Measurements from ENCODE around the gene ATP8B4. TPM values are rescaled to one million over a fixed set of nuclear protein-coding genes. Genes with fewer than 3 reads are reported as not detected.

ATP8B4 gene
- total RNA-seq, 2 experiments from 2014 or later, result 2.0 to 2.9 TPM

GRCh38 chr15:49865925-49866757 lies 252.9 kb downstream of the ATP8B4 start:
- no peaks in the 10 kb centered on the region for H3K4me1 Mint-ChIP-seq (ENCODE audit: low read depth)
- intact Hi-C loops (cut with micrococcal nuclease), result no loop called here
- no peaks in the 10 kb centered on the region for H3K9me3 Mint-ChIP-seq
- CTCF ChIA-PET, result interaction anchor here (1.1 kb wide), 1 partner anchor 9 kb away, joined by 3 read pairs; no protein-coding TSS in a partner anchor
- H3K27ac Mint-ChIP-seq, result no peak overlapping the region
- H3K4me3 Mint-ChIP-seq, result no peak overlapping the region
- DNase-seq, result no peak
- no peaks in the 10 kb centered on the region for H3K36me3 Mint-ChIP-seq (ENCODE audit: low read depth)
- peaks cover 9% of the 10 kb centered on the region for H3K27me3 Mint-ChIP-seq (ENCODE audit: low read depth)

GRCh38 chr15:49864251-49864650 lies 254.8 kb downstream of the ATP8B4 start:
- intact Hi-C loops (cut with micrococcal nuclease), result no loop called here
- no peak for DNase-seq
- Mint-ChIP-seq H3K4me1 (ENCODE audit: low read depth) (no peaks in the 10 kb centered on the region), H3K27ac (no peak overlapping the region), H3K4me3 (no peak overlapping the region), H3K9me3 (no peaks in the 10 kb centered on the region), H3K27me3 (ENCODE audit: low read depth) (peaks cover 9% of the 10 kb centered on the region), H3K36me3 (ENCODE audit: low read depth) (no peaks in the 10 kb centered on the region)
- CTCF ChIA-PET, result no interaction called here

GRCh38 chr15:49863431-49864224 lies 255.4 kb downstream of the ATP8B4 start:
- Mint-ChIP-seq H3K9me3 (no peaks in the 10 kb centered on the region), H3K36me3 (ENCODE audit: low read depth) (no peaks in the 10 kb centered on the region), H3K27ac (no peak overlapping the region), H3K27me3 (ENCODE audit: low read depth) (peaks cover 9% of the 10 kb centered on the region), H3K4me1 (ENCODE audit: low read depth) (no peaks in the 10 kb centered on the region), H3K4me3 (no peak overlapping the region)
- CTCF ChIA-PET, result no interaction called here
- intact Hi-C loops (cut with micrococcal nuclease), result no loop called here
- DNase-seq, result no peak

GRCh38 chr15:49860101-49860500 lies 258.9 kb downstream of the ATP8B4 start:
- Mint-ChIP-seq H3K27me3 (ENCODE audit: low read depth) (no peaks in the 10 kb centered on the region), H3K4me1 (ENCODE audit: low read depth) (no peaks in the 10 kb centered on the region), H3K27ac (no peak overlapping the region), H3K9me3 (no peaks in the 10 kb centered on the region), H3K4me3 (no peak overlapping the region), H3K36me3 (ENCODE audit: low read depth) (no peaks in the 10 kb centered on the region)
- no peak for DNase-seq
- CTCF ChIA-PET, result no interaction called here
- intact Hi-C loops (cut with micrococcal nuclease), result no loop called here

- Mint-ChIP-seq H3K4me3 (no peak overlapping the region), H3K4me1 (ENCODE audit: low read depth) (no peaks in the 10 kb centered on the region), H3K36me3 (ENCODE audit: low read depth) (no peaks in the 10 kb centered on the region), H3K27me3 (ENCODE audit: low read depth) (no peaks in the 10 kb centered on the region), H3K27ac (no peak overlapping the region), H3K9me3 (no peaks in the 10 kb centered on the region)
- CTCF ChIA-PET, result interaction anchor here (0.8 kb wide), 1 partner anchor 8 kb away, joined by 3 read pairs; no protein-coding TSS in a partner anchor
- no peak for DNase-seq
- intact Hi-C loops (cut with micrococcal nuclease), result no loop called here
Measured at GRCh38 chr15:49857496-49858475, 261.2 kb downstream of the ATP8B4 start.

GRCh38 chr15:49855917-49856637 lies 263.0 kb downstream of the ATP8B4 start:
- CTCF ChIA-PET, result no interaction called here
- intact Hi-C loops (cut with micrococcal nuclease), result no loop called here
- H3K4me1 Mint-ChIP-seq (ENCODE audit: low read depth), result no peaks in the 10 kb centered on the region

GRCh38 chr15:49852756-49853155 lies 266.3 kb downstream of the ATP8B4 start:
- Mint-ChIP-seq H3K27ac (no peak overlapping the region), H3K4me1 (ENCODE audit: low read depth) (no peaks in the 10 kb centered on the region), H3K36me3 (ENCODE audit: low read depth) (no peaks in the 10 kb centered on the region), H3K4me3 (no peak overlapping the region), H3K27me3 (ENCODE audit: low read depth) (peaks cover 7% of the 10 kb centered on the region), H3K9me3 (peaks cover 9% of the 10 kb centered on the region)
- no peak for DNase-seq
- CTCF ChIA-PET, result interaction anchor here (0.7 kb wide), 1 partner anchor 161 kb away, joined by 3 read pairs; no protein-coding TSS in a partner anchor
- intact Hi-C loops (cut with micrococcal nuclease), result no loop called here

More at GRCh38 chr15:49855917-49856637, 263.0 kb downstream of the ATP8B4 start:
- peaks cover 4% of the 10 kb centered on the region for H3K27me3 Mint-ChIP-seq (ENCODE audit: low read depth)
- DNase-seq, result no peak
- H3K9me3 Mint-ChIP-seq, result peaks cover 3% of the 10 kb centered on the region
- no peak overlapping the region for H3K27ac Mint-ChIP-seq
- H3K4me3 Mint-ChIP-seq, result no peak overlapping the region
- H3K36me3 Mint-ChIP-seq (ENCODE audit: low read depth), result no peaks in the 10 kb centered on the region

- intact Hi-C loops (cut with micrococcal nuclease), result no loop called here
Measured at GRCh38 chr15:49848807-49849206, 270.2 kb downstream of the ATP8B4 start.

GRCh38 chr15:49848282-49848724 lies 270.7 kb downstream of the ATP8B4 start:
- no peak overlapping the region for H3K27ac Mint-ChIP-seq
- intact Hi-C loops (cut with micrococcal nuclease), result no loop called here
- peaks cover 7% of the 10 kb centered on the region for H3K27me3 Mint-ChIP-seq (ENCODE audit: low read depth)
- no peaks in the 10 kb centered on the region for H3K36me3 Mint-ChIP-seq (ENCODE audit: low read depth)
- peaks cover 9% of the 10 kb centered on the region for H3K9me3 Mint-ChIP-seq
- H3K4me3 Mint-ChIP-seq, result no peak overlapping the region
- no peak for DNase-seq
- CTCF ChIA-PET, result no interaction called here
- no peaks in the 10 kb centered on the region for H3K4me1 Mint-ChIP-seq (ENCODE audit: low read depth)

More at GRCh38 chr15:49848807-49849206, 270.2 kb downstream of the ATP8B4 start:
- CTCF ChIA-PET, result interaction anchor here (0.6 kb wide), 1 partner anchor 1484 kb away, joined by 4 read pairs; no protein-coding TSS in a partner anchor
- no peak overlapping the region for H3K4me3 Mint-ChIP-seq
- peaks cover 9% of the 10 kb centered on the region for H3K9me3 Mint-ChIP-seq
- H3K4me1 Mint-ChIP-seq (ENCODE audit: low read depth), result no peaks in the 10 kb centered on the region
- no peak for DNase-seq
- H3K27ac Mint-ChIP-seq, result no peak overlapping the region
- H3K27me3 Mint-ChIP-seq (ENCODE audit: low read depth), result peaks cover 7% of the 10 kb centered on the region
- no peaks in the 10 kb centered on the region for H3K36me3 Mint-ChIP-seq (ENCODE audit: low read depth)

- H3K4me1 Mint-ChIP-seq (ENCODE audit: low read depth), result no peaks in the 10 kb centered on the region
- no peak overlapping the region for H3K4me3 Mint-ChIP-seq
- H3K27me3 Mint-ChIP-seq (ENCODE audit: low read depth), result peaks cover 7% of the 10 kb centered on the region
- H3K9me3 Mint-ChIP-seq, result peaks cover 9% of the 10 kb centered on the region
- no peaks in the 10 kb centered on the region for H3K36me3 Mint-ChIP-seq (ENCODE audit: low read depth)
- DNase-seq, result no peak
- CTCF ChIA-PET, result no interaction called here
- intact Hi-C loops (cut with micrococcal nuclease), result no loop called here
- H3K27ac Mint-ChIP-seq, result no peak overlapping the region
Measured at GRCh38 chr15:49847423-49848281, 271.4 kb downstream of the ATP8B4 start.

GRCh38 chr15:49844390-49844789 lies 274.6 kb downstream of the ATP8B4 start:
- H3K9me3 Mint-ChIP-seq, result peaks cover 5% of the 10 kb centered on the region

More at GRCh38 chr15:49844390-49844789, 274.6 kb downstream of the ATP8B4 start:
- H3K27ac Mint-ChIP-seq, result no peak overlapping the region
- no peaks in the 10 kb centered on the region for H3K36me3 Mint-ChIP-seq (ENCODE audit: low read depth)
- no peak for DNase-seq
- H3K4me3 Mint-ChIP-seq, result no peak overlapping the region
- intact Hi-C loops (cut with micrococcal nuclease), result no loop called here
- H3K4me1 Mint-ChIP-seq (ENCODE audit: low read depth), result no peaks in the 10 kb centered on the region
- H3K27me3 Mint-ChIP-seq (ENCODE audit: low read depth), result no peaks in the 10 kb centered on the region
- CTCF ChIA-PET, result no interaction called here

All from activated naive CD4-positive, alpha-beta T cell treated with anti-CD3 and anti-CD28 coated beads for 36 hours (primary cell).